ENCODE data around the gene ANTXR1.

The ANTXR1 gene

DNA sequence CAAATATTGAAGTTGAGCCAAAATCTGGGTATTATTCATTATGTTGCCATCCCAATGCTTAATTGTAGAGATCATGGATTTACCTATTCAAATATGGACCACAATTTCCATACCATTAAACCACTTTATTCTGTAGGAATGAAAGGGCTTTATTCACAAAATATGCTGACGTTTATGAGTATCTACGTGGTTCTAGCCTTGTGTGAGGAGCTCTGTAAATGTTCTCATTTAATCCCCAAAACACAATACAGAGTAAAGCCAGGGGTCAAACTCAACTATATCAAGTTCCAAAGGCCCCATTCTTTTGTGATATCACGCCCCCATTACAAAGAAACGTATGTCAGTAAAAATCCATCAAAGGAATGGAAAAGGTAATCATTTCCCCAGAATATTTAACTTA, 61.9 kb downstream of the ANTXR1 start:
- no peak for DNase-seq (ENCODE audit: low spot score)

DNA sequence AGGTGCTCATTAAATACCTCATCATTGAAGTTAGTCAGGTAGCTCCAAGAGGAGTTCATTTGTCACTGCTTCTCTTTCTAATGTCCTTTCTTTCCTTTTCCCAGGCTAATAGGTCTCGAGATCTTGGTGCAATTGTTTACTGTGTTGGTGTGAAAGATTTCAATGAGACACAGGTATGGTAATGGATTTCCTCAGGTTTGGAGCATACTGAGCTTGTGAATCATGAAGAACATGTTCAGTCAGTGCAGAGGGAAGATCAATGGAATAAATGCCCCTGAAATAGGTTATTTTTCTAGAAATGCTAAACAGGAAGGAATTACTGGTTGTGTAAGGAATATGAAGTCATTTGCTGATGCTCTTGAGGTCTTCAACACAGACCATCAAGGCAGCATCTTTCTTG, 62.5 kb downstream of the ANTXR1 start:
- no peak for DNase-seq (ENCODE audit: low spot score)

DNA sequence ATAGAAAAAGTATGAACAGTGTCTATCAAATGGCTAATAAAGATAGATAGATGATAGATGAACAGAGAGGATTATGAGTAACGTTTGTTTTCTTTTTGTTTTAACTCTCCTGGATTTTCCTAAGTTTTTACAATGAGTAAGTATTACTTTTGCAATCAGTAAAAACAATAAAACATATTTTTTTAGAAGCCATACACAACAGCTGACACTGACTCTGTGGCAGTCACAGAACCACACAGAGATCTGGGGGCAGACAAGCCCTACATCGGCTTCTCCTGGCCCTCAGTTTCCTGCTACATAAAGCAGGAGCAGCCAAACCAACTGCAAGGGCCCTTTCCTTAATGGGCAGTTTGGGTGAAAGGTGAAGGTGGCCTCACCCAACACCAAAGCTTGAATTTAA, 63.6 kb downstream of the ANTXR1 start:
- no peak for DNase-seq (ENCODE audit: low spot score)

DNA sequence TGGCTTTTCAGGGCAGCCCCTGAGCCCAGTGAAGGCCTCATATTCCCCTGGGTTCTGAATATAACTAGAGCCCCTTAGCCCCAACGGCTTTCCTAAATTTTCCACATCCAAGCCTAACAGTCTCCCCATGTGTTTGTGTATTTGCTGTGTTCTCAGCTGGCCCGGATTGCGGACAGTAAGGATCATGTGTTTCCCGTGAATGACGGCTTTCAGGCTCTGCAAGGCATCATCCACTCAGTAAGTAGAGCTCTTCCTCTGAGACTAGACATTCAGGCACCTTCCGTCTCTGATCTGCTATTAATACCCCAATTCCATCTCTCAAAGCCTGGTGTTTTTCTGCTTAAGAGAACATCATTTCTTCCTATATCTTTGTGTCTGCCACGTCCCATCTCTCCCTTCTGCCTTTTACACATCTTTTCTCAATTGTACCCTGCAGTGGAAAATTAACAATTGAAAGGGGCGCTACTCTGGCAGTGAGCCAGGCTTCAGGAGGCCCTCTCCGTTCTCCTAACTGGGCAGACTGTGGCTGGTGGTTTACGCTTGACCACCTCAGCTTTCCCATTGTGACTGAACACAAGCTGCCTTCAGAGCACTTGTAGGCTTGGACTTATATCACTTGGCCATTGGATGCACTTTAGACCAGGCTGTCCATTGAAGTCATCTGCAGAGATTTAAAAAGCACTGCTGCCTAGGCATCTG, 64.4 kb downstream of the ANTXR1 start:
- DNase-seq (ENCODE audit: low spot score) = no peak

DNA sequence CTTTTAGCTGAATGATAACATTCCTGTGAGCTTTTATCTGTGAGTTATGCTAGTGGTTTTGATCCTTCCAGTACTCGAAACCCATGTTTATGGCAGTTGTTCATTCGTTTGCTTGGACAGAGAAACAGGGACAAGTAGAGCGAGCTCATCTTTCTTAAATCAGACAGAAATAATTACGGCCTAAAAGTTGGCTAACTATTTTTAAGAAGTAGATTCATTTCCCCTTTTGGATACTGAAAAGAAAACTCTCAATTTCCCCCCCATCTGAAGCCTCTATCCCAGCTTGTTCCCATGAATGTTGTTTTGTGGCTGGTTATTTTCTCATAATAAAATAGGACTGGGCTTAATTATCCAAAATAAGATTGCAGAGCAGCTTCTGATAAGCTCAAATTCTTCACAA, 67.1 kb downstream of the ANTXR1 start:
- no peak for DNase-seq (ENCODE audit: low spot score)

DNA sequence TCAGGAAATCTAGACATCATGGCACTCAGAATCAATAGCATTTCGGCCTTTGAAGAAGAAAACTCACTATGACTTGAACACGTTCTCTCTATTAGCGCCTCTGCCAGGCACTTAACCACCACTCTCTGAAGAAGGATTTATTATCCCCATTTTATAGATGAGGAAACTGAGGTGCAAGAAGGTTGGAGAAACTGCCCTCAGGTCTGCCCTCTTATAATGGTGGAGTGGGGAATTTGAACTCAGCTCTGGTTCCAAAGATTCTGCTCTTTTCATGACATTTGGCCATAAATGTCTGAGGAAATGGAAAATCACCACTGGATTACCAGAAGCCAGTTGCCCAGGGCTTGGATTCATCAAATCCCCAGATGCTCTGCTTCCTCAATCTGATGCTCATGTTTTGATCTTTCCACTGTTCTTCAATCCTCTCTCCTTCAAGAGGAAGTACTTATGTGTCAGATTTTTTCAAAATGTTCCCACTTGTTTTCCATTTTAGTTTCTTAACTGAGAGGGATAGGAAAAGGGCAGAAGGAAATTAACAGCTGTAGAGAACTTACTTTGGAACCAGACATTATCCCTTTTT, 68.1 kb downstream of the ANTXR1 start:
- no peak for DNase-seq (ENCODE audit: low spot score)

DNA sequence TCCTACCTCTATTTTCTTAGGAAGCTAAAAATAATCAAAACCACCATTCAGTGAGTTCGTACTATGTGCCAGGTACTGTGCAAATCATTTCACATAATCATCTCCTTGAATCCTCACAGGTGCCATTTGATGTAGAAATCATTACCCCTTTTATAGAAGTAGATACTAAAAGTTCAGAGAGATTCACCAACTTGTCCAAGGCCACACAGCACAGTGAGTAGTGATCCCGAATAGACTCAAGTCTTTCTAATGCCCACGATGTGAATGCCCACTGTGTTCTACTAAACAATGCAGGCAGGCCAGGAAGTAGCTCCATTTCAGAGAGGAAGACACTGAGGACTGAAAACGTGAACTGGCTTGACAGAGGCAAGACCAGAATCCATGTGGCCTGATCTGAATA, 68.8 kb downstream of the ANTXR1 start:
- DNase-seq (ENCODE audit: low spot score) = no peak

DNA sequence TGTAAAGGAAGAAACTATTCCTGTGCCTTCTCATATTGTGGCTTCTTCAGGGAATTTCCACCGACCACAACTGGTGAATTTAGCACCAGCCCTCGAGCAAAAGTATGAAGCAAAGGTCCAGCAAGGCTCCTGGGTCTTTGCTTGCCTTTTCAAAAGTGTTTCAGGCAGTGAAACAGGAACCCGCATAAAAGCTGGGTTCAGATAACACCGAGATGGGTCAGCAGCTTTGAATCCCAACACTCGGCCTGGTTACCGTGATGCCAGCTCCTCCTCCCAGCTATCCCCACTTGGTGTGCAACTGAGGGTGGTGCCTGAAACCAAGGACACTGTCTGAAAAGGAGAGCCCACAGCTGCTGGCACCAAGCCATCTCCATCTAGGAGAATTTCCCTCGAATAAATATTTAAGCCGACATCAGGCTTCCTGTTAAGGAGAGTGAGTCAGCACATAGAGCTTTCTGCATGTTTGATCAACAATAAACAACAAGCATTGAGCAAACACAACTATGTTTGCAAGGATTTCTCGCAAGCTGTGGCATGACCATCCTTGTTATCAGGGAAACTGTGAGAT, 69.5 kb downstream of the ANTXR1 start:
- no peak for DNase-seq (ENCODE audit: low spot score)

DNA sequence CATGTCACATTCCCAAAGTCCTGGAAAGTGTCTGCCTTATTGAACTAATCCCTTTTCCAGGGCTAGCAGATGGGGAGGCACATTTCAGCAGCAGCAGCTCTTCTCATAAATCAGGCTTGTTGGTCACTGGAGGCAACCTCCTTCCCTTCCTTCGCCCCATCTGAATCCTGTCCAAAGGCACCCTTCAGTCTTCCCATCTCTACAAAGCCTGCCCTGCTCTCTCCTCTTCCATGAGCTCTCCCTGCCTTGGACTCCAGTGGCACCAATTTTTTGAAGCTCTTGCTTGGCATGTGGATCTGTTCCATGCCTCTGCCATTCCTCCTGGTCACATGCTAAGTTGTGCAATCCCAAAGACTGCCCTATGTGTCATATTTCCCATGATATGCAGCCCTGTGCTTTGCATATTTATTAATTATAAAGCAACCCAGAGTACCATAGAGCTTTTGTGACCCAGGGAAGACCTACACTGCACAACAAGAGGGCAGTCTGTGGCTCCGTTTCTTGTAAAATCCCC, 70.3 kb downstream of the ANTXR1 start:
- DNase-seq (ENCODE audit: low spot score) = no peak

DNA sequence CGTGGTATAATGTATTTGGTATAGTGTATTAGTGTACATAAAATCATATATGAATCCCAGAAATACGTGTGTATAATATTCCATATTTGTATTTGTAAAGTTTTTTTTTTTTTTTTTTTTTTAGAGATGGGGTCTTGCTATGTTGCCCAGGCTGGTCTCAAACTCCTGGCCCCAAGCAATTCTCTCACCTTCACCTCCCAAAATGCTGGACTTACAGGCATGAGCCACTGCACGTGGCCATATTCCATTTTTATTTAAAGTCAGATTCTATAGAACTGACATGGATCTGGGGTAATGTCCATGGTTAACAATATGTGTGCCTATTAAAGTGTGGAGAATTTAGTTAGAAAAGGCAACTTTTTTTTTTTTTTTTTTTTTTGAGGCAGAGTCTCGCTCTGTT, 71.5 kb downstream of the ANTXR1 start:
- DNase-seq (ENCODE audit: low spot score) = no peak

DNA sequence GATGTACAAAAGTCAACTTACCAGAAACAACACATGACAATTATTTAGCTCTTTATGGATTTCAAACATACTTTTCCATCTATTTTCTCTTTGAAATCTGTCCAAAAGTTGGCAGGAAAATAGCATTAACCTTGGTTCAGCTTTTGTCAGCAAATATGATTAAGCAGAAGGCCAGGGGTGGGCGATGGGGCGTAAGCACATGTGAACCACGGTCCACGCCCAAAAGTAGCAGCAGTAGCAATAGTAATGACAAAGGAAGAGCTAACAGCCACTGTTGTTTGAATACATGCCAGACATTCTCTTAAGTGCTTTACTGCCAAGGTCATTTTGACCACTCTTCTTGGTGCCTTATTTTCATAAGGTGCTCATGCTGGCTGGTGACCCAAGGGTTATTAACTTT, 73.5 kb downstream of the ANTXR1 start:
- no peak for DNase-seq (ENCODE audit: low spot score)

DNA sequence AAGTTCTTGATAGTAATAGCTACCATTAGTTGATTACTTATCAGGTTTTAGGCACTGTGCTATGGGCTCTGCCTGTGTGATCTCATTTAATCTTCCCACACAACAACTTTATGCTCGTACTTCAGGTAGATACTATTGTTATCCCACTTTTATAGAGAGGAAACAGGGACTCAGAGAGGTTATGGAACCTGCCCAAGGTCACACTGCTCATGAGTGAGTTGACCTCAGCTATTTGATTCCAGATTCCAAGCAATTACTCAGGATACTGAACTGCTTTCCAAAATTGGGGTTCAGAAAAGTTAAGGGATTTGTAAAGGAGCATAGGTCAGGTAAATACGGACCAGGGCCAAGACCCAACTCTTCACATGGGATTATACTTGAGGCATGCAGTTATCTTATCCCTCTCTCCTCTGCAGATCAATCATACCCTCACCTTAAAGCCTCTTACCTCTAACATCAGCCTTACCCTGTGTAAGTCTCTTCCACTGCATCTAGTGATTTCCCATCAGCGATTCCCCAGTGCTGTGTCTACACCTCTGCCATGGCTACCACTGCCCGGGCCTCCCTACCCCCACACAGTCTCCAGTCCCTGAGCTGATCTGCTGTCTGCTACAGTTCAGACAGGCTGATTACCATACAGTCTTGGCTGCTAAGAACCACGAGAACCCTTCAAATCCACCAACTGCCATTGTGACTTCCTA, 74.4 kb downstream of the ANTXR1 start:
- DNase-seq (ENCODE audit: low spot score) = no peak

DNA sequence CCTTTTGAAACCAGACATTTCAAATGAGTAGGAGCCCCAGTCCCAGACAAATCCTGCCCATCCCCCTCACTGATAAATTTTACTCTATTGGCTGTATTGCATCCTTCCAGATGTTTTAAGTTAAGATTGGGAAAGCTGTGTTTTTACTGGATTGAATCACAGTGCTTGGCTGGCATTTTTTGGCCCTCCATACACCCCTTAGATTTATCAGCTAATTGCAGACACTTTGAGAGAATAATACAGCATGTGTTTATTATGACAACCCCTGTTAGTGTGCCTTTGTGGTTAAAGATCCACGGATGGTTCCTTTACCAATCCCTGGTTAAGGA, 74.9 kb downstream of the ANTXR1 start:
- DNase-seq (ENCODE audit: low spot score) = no peak

DNA sequence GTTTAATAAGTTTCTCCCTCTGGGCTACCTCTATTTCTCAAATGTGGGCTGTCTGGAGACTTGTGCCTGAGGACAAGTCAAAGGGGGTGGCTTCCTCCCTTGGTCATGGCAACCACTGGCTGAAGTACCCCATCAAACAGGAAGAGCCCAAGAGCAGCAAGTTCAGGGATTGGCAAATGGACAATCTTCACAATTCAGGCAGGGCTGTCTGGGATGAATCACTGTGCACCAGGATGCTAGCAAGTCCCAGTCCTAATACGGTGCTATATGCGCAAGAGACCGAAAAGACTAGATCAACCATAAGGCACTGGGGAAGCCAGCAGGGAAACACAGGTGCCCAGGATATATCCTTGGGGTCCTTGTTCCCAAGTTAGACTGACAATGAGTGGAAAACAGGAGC, 75.5 kb downstream of the ANTXR1 start:
- no peak for DNase-seq (ENCODE audit: low spot score)

DNA sequence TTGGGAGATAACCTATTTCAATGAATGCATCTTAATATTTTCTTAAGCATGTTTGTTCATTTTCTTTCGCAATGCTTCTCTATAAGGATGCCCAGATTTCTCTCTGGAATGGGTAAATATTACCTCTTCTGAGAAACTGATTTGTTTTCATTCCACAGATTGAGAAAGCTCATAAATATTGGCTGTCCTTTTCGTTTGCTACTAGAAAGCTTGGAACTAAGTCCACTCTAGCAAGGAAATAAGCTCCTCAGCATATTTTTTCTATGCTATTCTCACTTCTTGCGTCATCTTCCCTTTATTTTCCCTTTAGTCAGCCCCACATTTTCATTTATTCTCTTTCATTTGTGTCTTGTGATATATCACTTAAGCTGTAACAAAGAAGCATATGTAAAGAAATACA, 76.3 kb downstream of the ANTXR1 start:
- no peak for DNase-seq (ENCODE audit: low spot score)

DNA sequence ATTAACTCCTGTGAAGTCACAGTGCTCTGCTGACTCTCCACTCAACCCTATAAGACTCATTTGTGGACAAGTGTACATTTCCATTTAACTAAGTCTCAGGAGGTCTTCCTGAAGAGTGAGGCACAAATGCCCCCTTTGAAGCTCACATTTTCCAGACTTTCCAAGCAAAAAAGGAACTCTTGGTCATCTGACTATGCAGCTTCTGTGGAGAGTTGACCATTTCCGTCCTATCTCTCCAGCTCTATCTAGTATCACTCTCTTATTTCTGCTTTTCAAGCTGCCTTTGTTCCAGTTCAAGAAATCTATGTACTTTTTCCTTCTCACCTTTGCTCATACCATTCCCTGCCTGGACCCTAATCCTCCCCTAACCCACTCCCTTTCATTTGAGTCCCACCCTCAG, 77.0 kb downstream of the ANTXR1 start:
- no peak for DNase-seq (ENCODE audit: low spot score)

DNA sequence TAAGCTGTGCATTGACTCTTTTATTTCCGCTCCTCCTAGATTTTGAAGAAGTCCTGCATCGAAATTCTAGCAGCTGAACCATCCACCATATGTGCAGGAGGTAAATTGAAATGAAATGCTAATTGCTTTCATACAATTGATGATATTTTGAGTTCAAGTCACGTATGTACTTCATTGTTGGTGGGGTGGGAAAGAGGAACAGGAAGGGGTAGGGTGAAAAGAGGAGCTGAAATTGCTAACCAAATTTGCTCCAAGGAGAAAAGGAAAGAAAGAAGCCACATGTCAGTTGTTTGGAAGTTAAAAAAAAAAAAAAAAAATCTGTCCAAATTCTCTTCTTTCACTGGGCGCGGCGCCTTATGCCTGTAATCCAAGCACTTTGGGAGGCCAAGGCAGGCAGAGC, 77.8 kb downstream of the ANTXR1 start:
- no peak for DNase-seq (ENCODE audit: low spot score)

DNA sequence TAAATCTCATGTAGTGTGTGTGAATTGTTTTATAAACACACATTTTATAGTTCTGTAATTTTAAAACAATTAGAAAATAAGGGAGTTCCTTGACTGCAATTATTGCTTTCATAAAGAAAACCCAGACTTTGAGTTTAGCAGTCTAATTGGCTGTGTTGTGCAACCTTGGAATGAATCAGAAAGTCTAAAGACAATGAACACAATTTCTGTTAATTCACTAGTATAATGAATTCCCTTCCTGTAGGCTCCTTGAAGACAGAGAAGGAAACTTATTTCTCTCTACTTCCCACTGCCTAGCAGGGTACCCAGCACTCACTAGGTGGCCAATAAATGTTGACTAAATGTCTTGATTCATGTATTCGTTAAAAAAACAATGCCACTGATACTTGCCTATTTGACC, 79.9 kb downstream of the ANTXR1 start:
- DNase-seq (ENCODE audit: low spot score) = no peak

DNA sequence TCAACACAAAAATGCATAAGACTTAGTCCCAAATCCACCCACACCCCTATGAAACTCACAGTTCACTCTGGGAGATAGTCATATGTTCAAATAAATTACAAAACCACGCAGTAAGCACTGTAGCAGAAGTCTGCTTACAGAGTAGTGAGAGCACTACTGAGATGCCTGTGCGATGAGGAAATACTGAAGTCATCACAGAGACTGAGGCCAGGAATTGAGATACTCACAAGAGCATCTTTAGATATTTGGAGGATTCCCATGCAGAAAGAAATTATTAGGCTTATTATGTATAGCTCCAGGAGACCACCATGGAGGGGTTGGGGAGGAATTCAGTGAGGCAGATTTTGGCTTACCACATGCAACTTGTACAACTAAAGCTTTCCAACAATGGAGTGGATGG, 82.3 kb downstream of the ANTXR1 start:
- no peak for DNase-seq (ENCODE audit: low spot score)

DNA sequence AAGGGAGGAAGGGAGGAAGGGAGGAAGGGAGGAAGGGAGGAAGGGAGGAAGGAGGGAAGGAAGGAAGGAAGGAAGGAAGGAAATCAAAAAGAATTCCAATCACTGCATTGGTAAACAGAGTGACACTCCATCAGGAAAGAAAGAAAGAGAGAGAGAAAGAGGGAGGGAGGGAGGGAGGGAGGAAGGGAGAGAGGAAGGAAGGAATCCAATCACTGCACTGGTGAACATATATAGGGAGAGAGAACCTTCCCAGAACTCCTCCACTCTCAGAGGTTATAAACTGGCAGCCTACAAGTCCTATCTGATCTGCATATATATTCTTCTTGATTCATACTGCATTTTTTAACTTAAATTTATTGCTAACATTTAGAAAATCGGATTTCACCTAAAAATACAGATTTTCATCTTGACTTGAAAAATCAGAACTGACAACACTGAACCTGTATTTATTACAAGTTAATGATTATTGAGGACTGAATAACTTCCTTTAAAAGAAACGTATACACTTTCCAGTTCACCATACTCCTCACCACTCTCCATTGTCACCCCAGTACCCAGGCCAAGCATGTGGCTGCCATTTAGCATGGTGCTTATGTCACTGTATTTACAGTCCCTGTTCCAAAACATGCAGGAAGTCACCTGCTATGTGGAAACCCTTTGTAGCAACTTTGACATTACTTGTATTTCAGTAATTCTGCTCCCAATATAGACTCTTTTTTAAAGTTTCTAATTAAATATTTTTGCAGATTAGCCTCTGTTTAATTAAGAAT, 83.5 kb downstream of the ANTXR1 start:
- no peak for DNase-seq (ENCODE audit: low spot score)

DNA sequence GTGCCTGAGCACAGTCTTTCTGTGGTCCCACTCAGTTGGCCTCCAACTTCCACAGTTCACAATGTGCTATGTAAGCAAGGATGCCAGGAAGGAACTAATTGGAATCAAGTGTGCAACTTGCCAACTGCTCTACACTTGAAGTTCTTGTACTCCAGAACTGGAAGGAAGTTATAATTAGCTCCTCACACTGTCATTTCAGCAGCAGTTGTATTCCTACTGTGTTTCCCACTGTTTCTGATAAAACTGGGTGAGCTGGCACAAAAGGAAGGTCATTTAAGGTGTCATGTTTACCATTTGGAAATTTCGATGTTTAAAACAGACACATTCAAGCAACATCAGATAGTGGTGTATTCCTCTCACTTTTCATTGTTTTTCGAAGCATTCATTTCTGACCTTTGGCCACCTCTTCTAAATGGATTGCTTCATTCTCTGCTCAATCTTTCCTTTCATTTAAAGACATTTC, 84.2 kb downstream of the ANTXR1 start:
- no peak for DNase-seq (ENCODE audit: low spot score)

DNA sequence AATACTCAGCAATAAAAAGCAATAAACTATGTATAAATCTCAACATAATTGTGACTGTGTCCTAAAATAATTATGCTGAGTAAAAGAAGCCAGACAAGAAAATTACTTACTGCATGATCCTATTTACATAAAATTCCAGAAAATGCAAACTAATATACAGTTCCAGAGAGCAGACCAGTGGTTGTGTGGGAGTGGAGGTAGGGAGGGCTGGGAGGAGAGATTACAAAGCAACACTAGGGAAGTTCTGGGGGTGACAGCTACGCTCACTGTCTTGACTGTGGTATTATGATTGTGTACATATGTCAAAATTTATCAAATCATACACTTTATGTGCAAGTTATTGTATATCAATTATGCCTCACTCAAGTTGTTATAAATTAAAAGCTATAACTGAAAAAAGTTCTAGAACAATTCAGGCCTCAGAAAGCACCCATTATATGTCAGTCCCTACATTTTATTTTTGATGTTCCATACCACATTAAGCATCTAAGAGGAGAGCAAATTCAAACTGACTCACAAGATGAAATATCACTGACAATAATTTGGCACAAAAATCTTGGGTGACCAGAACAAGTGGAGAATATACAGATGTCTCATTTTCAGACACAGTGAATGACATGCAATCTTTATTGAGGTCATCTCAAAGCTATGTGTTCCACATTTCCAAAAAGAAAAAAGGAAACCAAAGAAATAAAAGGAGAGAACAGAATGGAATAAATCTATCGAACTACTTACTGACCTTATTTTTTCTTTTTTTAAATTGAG, 85.1 kb downstream of the ANTXR1 start:
- DNase-seq (ENCODE audit: low spot score) = no peak

Data from hematopoietic multipotent progenitor cell treated with erythropoietin and hydrocortisone succinate and interleukin-3 and kit ligand, for 17 days (in vitro differentiated cells).